ENCODE results near the gene CDK10.

CDK10 gene

DNA sequence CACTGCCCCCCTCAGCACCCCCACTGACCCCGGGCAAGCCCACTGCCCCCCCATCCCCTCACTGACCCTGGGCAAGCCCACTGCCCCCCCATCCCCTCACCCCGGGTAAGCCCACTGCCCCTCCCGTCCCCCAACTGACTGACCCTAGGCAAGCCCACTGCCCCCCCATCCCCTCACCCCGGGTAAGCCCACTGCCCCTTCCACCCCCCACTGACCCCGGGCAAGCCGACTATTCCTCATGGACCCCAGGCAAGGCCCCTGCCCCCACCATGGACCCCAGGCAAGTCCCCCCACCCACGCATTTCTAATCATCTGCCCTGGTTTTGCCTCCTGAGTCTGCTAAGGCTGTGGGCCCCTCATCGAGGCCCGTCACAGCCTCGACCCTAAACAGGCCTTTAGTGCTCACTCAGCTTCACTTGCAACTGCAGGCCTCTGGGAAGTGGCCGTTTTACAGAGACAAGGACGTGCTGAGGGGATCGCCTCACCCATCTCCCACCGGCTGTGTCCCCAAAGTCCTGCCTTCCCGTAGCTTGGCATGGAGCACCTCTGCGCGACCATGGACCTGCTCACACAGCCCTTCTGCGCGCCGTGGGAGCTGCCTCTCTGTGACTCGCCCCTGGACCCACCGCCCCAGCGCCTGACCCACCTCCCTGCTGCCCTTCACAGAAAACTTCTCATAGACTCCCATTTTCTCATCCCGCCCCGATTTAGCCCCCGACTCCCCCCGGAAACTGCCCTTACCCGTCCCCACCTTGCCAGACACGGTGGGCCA, 30.6 kb downstream of the CDK10 start:
- no peak for DNase-seq

DNA sequence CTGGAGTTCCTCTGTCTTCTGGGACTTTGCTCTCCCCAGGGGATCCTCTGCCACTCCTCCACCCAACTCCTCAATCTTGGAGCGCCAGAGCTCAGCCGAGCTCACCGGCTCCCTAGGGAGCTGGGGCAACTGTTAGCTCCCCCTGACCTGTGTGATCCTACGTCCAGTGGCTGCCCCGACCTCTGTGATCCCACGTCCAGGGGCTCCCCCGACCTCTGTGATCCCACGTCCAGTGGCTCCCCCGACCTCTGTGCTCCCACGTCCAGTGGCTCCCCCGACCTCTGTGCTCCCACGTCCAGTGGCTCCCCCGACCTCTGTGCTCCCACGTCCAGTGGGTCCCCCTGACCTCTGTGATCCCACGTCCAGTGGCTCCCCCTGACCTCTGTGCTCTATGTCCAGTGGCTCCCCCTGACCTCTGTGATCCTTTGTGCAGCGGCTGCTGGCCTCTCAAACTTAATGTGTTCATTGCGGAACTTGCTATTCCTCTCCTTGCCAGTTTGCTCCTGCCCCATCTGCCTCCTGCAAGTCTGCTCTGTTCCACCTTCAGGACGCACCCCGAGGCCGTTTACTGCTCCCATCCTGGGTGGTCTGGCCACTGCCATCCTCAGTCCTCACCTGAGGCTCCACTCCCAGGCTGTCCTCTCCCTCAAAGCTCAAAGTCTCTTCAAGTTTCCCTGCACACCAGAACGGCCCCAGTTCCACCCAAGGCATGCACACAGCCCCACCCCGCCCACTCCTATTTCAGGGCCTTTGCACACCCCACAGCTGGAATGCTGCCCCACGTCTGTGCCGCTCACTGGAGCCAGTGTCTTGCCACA, 31.4 kb downstream of the CDK10 start:
- no peak for DNase-seq

DNA sequence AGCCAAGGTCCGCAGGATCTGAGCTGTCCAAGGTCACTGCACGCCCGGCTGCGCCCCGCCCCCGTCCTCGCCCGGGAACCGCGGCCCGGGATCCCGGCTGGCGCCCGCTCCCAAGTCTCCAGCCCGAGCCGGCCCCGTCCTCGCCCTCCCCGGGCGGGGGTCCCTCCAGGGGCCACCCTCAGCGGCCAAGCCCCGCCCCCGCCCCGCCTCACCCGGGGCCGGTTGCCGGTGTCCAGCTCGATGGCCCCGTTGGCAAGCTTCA, 34.0 kb downstream of the CDK10 start:
- DNase-seq: no peak

DNA sequence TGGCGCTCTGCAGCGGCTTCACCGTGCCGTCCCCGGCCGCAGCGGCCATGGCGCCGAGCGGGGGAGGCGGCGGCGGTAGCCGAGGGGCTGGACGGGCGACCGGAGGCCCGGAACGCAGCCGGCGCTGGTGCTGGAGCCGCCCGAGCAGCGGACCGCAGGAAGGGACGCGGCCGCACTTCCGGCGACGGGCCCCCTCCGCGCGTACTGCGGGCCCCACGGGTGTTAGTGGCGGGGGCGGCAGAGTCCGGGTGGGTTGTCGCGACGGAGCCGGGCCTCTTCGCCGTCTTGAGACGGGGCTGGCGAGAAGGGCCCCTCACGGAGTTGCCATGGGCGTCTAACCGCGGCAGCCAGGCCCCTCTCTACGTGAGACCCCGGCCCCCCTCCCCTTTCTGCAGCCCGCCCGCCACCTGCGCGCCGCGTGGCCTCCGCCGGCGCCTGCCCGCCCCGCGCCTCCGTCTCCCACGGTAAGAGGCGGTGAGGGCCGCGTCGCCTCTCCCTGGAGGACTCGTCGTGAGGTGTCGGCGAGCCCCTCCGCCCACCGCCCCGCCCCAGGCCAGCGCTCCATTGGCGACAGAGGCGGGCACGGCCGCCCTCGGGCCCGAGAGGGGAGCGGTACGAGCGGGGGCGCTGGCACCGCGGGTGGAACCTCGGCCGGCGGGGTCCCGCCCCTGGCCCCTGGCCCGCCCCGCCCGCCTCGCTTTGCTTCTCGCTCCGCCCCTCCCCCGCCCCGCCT, 34.5 kb downstream of the CDK10 start, which contains the start of the genes VPS9D1 and ZNF276:
Gene VPS9D1, minus strand, starts transcription at position 86 of the 733 bp plus-strand sequence. Its CDS starts 37 bp downstream, at position 49.
Gene ZNF276, plus strand, starts transcription at position 725 of the 733 bp plus-strand sequence. CDS start 104 bp downstream, outside the sequence.
- DNase-seq: peak; percentile 85

DNA sequence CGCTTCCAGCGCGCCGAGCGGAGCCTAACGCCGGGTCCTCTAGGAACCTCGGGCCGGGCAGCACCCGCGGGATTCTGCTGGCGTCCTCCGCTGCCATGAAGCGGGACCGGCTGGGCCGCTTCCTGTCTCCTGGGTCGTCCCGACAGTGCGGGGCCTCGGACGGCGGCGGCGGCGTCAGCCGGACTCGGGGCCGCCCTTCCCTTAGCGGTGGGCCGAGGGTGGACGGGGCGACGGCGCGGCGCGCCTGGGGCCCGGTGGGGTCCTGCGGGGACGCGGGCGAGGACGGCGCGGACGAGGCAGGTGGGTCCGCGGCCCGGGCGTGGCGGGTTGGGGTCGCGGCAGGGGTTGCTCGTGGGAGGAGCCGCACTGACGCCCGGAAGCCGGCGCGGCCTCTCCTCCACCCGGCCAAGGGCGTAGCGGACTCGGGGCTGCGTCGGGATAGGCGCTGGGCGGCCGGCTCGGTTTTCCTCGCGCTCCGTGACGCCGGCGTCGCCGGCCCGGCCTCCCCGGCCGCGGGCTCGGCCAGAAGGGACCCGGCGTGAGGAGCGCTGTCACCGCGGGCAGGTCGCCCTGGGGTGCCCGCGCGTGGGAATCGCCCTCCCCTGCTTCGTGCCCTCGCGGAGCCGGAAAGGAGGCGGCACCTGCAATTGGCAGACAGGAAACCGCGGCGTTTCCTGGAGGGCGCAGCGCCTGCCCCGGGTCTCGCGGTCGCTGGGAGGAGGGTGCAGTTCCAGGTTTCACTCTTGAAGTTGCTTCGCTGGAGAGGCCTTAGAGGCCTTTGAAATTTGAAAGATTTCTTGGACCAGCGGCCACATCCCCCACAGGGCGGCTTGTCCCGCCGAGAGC, 35.3 kb downstream of the CDK10 start:
- peak; percentile 93 for DNase-seq

DNA sequence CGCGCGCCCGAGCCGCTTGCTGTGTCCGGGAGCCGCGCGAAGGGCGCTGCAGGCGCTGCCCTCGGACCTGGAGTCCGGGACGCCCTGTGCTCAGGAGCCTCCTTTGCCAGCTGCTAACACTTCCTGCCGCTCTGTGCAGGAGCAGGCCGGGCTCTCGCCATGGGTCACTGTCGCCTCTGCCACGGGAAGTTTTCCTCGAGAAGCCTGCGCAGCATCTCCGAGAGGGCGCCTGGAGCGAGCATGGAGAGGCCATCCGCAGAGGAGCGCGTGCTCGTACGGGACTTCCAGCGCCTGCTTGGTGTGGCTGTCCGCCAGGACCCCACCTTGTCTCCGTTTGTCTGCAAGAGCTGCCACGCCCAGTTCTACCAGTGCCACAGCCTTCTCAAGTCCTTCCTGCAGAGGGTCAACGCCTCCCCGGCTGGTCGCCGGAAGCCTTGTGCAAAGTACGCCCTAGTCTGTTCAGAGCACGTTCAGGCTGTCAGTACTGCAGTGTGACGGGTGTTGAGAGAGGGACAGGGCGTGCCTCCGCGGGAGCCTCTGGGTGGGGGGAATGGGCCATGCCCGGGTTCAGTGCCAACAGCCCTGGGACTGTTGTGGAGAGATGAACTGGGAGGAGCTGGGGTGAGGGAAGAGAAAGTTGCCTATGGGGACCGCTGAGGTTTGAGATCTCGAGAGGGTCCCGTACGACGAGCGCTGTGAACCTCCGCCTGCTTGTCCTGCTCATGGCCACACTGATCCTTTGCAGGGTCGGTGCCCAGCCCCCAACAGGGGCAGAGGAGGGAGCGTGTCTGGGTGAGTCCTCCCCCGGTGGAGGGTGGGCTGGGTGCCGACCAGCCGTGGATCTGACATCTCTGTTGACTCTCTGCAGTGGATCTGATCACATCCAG, 36.1 kb downstream of the CDK10 start:
- DNase-seq: peak; percentile 81

DNA sequence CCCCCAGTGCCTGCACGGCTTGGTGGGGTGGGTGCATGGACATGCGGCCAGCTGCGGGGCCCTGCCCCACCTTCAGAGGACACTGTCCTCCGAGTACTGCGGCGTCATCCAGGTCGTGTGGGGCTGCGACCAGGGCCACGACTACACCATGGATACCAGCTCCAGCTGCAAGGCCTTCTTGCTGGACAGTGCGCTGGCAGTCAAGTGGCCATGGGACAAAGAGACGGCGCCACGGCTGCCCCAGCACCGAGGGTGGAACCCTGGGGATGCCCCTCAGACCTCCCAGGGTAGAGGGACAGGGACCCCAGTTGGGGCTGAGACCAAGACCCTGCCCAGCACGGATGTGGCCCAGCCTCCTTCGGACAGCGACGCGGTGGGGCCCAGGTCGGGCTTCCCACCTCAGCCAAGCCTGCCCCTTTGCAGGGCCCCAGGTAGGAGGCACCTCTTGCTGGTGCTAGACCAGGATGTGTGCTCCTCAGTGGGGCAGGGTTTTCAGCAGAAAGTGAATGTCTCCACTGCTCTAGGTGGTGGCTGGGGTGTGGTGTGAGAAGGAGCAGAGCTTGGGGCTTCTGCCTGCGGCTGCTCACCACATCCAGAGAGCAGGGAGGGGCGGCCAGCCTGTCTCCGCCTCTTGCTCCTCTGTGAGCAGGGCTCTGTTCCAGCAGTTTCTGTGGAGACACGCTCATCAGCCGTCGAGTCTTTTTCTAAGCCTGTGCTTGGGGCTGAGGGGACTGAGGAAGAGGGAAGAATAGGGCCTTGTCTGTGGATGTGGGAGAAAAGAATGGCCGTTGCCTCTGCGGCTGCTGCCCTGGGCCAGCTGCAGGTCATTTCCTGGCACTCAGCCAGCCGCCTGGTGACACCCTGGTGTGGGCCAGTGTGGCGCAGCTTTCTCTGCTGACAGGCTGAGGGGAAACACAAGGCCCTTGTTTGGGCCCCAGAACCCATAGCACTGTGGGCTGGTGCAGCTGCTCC, 37.1 kb downstream of the CDK10 start:
- peak; percentile 89 for DNase-seq

DNA sequence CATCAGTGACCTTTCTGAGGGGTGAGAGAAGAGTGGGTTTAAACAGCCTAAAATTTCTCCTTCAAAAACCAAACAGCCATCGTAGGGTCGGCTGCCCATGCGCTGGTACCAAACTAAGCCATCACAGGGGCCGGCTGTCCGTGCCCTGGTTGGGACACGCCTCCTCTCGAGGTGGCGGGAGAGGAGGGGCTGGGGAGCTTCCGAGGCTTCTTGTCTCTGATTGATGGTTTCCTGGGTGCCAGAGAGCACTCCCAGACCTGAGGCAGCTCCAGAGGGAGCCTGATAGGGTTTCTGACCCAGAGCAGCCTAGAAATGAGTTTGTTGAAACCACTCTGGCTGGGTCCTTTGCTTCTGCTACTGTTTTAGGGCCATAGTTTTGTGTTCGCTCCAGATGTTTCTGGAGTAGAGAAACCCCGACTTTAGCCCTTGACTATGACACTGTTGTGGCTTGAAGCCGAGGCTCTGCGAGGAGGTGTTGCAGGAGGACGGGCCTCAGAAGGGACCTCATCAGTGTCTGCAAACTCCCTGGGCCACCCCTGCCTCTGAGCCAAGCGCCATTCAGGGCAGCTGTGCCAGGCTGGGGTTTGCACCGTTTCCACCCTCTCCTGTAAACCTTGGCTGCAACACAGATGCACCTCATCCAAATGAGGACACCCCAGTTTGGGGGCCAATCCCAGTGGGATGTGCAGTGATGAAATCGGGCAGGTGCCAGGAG, 41.1 kb downstream of the CDK10 start:
- no peak for DNase-seq

DNA sequence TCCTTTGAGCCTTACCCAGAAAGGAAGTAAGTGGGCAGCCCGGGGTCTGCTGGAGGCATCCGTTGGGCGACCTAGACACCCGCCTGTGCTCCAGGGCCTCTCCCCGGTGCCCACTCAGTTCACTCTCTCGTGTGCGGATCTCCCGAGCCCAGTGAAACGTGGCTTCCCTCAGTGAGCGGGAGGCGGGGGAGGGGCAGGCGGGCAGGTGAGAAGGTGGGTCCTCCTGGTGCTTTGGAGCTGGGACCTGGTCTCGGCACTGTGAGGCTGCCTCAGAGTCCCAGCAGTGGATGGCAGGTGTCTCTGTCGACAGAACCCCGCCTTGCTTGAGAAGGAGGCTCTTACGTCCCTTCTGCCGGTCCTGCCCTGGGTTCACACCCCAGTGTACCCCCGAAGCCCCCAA, 42.8 kb downstream of the CDK10 start:
- DNase-seq: no peak

DNA sequence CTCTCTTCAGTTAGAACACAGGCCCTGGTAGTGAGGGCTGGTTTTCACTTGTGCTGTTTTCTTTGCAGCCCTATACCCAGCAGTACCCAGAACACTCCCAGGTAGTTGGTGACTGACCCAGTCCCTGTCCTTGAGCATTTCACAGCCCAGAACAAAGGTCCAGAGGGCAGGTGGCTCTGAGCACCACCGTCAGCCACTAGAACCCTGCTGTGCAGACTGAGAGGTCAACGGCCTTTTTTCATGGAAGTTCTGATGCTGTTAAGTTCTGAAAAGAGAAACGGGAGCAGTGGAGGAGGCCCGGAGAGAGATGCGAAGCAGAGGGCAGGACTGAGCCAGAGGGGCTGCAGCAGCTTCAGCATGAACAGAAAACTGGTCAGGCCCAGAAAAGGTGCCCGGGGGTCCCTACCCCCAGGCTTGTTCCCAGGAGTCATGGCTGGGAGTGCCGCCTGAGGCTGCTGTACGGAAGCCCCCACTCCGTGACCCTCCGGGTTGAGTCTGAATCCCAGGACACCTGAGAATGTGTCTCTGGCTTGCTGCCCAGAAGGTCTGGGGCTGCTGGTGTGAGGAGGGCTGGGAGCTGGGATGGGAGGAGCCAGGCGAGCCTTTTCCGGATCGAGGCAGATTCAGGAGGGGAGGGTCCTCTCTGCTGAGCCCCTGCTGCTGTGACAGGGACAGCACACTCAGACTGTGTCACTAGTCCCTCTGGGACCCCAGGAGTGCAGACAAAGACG, 43.5 kb downstream of the CDK10 start:
- DNase-seq: no peak

DNA sequence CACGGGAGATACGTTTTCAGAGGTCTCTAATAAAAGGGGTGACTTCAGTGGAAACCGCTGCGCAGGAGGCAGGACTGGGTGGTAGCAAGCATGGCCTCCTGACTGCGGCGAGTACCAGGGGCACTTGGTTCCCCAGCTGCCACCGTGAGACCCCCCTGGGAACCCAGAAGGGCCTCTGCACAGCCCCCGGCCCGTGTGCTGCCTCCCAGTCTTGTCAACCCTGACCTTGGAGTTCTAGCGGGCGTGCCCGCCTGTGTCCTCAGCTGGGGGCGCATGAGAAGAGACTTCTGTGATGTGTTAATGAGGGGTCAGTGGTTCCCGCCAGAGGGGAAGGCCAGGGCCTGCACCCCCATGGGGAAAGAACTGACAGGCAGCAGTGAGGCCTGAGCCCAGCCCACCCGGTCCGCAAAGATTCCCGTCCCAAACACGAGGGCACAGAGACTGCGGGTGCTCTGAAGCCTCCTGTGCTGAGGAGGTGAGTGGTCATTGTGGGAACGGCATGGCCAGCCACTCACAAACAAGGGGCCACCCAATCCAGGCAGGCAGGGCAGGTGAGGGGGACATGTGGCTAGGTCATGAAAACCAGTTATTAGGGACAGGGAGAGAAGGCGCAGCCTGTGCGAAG, 44.2 kb downstream of the CDK10 start:
- DNase-seq: no peak

DNA sequence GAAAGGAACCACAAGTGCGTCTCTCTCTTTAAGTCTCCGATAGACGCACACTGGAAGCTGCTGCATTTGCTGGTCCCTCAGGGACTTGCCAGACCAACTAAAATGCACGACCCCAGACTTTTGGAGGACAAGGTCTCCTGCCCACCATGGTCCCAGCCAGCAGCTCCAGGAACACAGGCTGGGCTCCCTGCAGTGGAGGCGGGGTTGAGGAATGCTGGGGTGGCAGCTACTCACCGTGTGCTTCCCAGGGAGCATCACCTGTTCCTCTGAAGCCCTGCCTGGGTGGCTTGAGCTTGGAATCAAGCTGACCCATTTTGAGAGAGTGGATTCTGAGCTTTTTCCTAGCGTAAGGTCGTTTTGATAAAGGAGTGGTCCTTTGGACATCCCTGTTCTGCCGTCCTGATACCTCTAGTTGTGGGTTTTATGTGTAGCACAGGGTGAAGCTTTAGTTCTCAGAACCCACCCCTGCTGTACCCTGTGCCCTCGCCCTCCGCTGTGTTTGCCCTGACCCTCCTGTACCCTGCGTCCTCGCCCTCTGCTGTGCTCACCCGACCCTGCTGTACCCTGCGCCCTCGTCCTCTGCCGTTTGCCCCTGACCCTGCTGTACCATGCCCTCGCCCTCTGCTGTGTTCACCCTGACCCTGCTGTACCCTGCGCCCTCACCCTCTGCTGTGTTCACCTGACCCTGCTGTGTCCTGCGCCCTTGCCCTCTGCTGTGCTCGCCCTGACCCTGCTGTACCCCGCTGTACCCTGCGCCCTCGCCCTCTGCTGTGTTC, 45.8 kb downstream of the CDK10 start:
- DNase-seq: no peak

DNA sequence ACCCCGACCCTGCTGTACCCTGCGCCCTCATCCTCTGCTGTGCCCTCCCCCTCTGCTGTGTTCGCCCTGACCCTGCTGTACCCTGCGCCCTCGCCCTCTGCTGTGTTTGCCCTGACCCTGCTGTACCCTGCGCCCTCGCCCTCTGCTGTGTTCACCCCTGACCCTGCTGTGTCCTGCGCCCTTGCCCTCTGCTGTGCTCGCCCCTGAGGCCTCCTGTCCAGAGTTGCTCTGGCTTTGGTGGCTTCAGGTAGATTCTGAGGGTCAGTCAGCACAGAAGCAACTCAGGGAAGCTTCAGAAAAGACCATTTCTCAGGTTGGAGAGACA, 46.4 kb downstream of the CDK10 start:
- no peak for DNase-seq

DNA sequence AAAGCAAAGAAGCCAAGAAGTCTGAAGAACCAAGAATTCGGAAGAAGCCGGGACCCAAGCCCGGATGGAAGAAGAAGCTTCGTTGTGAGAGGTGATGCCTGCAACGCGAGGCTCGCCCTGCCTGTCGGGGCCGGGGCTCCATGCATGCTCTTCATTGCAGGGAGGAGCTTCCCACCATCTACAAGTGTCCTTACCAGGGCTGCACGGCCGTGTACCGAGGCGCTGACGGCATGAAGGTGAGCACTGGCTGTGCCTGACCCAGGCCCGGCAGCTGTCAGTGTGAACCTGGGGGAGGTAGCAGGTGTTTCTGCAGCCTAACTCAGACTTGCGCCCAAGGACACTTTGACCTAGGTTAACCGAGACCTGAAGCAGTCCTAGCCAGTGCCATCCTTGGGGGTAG, 46.8 kb downstream of the CDK10 start:
- DNase-seq: no peak

DNA sequence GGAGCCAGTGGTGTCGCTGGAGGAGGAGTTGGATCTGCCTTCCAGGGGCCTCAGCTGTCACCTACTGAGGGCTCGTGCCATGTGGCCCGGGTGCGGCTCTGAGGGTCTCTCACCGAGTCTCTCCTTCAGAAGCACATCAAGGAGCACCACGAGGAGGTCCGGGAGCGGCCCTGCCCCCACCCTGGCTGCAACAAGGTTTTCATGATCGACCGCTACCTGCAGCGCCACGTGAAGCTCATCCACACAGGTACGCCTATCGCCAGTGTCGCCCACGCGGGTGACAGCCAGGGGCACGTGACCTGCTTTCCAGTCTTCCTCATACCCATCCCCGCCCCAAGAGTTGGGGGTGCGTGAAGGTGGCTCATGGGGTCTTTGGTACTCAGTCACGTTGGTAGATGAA, 47.3 kb downstream of the CDK10 start:
- DNase-seq: no peak

DNA sequence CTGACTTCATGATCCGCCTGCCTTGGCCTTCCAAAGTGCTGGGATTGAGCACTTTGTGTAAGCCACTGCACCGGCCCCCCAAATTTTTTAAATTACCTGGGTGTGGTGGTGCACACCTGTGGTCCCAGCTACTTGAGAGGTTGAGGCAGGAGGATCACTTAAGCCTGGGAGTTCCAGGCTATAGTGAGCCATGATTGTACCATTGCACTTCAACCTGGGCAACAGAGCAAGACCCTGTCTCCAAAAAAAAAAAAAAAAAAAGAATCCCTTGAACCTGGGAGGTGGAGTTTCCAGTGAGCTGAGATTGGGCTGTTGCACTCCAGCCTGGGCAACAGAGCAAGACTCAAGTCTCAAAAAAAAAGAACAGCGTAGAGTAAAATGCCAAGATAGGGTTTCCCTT, 50.1 kb downstream of the CDK10 start:
- DNase-seq: no peak

DNA sequence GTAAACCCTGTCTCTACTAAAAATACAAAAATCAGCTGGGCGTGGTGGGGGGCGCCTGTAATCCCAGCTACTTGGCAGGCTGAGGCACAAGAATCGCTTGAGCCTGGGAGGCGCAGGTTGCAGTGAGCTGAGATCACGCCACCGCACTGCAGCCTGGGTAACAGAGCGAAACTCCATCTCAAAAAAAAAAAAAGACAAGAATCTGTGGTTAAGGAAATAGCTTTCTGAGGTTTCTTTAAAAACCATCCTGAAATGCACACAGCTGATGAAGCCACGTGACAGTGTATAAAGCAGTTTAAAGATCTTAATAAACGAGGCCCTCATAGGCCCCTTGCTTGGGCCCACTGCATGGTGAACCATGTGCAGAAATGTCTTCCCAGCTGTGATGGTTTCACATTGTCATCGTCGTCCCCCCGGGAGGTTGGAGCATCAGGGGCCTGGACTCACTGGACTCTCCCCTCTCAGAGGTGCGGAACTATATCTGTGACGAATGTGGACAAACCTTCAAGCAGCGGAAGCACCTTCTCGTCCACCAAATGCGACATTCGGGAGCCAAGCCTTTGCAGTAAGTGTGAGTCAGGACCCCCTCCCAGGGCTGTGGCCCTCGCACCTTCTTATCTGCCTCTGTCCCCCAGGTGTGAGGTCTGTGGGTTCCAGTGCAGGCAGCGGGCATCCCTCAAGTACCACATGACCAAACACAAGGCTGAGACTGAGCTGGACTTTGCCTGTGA, 51.0 kb downstream of the CDK10 start:
- peak; percentile 29 for DNase-seq
